Stimulated activated CD4-positive, alpha-beta T cell treated with anti-CD3 and anti-CD28 coated beads, Interleukin-4, amount 100 ng/mL, for 4 hours (primary cell): ENCODE data around the gene GALNT13.

Experiments used
- DNase-seq, 2 experiments: peaks; one replicate each; pipeline ENCODE4 v3.0.0-alpha.2; 2020

GALNT13 gene

GRCh38 chr2:154229966-154230365, 358.2 kb downstream of the GALNT13 start:
- no peak for DNase-seq

GRCh38 chr2:154231021-154231420, 359.3 kb downstream of the GALNT13 start:
- DNase-seq = no peak

DNA sequence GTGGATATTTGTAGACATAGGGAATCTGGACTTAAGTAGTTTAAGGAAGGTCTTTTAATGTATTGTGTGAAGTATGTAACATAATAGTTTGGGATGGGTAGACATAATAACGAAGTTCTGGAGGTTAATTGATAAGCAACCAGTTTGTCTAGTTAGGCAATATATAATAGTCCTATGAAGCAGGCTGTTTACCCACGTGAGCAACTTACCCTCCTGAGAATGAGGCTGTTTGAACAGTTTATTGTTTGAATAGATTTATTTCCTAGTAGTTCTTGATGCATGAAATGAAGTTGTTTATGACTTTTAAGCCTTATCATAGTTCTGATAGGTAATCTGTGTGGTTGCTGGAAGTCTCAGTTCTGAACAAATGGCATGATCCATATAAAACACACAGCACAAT, 361.5 kb downstream of the GALNT13 start:
- no peak for DNase-seq

DNA sequence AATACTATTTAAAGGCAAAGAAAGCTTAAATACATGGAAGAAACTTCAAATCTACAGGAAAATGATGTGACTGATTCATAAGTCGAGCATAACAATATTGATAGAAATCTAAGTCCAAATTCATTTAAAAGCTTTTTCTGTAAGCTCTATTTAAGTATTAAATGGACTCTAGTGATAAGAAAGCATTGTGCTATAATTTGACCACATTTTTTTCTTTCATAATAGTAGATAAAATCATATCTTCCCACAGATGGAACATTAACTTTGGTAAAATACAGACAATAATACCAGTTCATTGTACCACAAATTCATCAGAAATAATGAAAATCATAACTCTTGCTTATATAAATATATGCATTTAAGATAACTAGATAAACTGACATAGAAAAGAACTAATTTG, 366.5 kb downstream of the GALNT13 start:
- DNase-seq = no peak

- no peak for DNase-seq
Measured at GRCh38 chr2:154240316-154240715, 368.6 kb downstream of the GALNT13 start.

GRCh38 chr2:154240921-154241379, 369.2 kb downstream of the GALNT13 start:
- DNase-seq = no peak

- DNase-seq = no peak
Measured at GRCh38 chr2:154242687-154243086, 371.0 kb downstream of the GALNT13 start.

GRCh38 chr2:154243685-154244084, 372.0 kb downstream of the GALNT13 start:
- no peak for DNase-seq

DNA sequence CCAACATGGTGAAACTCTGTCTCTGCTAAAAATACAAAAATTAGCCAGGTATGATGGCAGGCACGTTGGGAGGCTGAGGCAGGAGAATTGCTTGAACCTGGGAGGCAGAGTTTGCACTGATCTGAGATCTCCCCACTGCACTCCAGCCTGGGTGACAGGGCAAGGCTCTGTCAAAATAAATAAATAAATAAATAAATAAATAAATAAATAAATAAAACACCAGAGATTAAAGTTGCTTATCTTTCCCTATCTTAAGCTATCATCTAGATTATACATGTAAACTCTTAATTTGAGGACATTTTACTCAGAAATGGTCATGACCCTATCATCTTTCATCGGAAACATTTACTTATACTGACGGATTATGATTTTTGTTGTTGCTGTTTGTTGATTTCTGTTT, 373.2 kb downstream of the GALNT13 start:
- no peak for DNase-seq

GRCh38 chr2:154247503-154247902, 375.8 kb downstream of the GALNT13 start:
- no peak for DNase-seq

DNA sequence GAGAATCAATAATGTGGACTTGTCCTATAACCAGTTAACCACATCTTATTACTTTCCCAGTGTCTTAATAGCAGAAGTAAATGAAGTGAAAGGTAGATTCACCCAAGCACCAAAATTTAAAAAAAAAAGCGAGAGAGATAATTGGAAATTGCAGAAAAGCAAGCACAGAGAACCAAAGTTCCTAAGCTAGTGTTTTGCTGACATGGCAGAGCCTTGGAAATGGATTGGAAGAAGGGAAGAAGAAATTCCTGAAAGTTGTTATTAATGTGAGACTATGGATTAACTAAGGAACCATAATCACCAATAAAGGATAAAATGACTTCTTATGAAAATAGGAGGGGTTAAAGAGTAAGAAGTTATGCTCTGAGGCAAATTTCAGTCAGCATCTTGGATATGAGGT, 384.4 kb downstream of the GALNT13 start:
- DNase-seq = no peak

DNA sequence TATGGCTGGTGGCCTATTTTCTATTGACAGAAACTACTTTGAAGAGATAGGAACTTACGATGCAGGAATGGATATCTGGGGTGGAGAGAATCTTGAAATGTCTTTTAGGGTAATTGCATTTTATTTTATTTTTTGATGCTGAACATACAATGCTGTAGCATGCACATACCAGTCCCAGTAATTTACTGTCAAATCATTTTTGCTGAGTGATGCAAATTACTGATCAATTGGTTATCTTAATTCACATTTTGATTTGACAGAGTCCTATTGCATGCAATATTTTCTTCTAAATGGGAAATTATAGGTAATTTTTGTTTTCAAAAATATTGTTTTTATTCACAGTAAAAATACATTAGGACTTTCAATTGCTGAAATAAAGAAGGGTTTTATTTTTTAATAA, 387.3 kb downstream of the GALNT13 start:
- DNase-seq = no peak

DNA sequence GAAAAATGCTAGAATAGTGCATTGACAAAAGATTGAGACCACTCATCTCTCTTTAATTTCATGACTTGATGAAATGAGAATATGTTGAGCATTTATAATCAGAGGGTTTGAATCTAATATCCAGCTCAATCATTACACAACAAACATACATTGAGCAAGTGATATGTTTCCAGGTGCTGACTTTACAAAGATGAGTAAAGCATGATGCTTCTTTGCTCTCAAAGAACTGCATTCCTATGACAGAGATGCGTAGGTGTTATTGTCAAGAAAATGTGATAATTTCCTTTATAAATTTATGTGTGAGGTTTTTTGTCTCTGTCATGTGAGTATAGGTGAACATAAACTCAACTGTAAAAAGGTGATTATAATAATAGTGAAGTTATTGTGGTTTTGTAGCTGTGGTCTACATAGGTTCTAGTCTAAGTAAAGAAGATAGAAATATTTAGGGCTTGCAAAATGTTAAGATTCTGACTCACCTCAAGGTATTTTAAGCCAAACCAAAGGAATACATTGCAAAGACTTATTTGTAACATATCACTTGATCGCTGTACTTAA, 389.8 kb downstream of the GALNT13 start:
- DNase-seq = no peak

GRCh38 chr2:154263206-154263605, 391.5 kb downstream of the GALNT13 start:
- no peak for DNase-seq

GRCh38 chr2:154264024-154264423, 392.3 kb downstream of the GALNT13 start:
- DNase-seq = no peak

DNA sequence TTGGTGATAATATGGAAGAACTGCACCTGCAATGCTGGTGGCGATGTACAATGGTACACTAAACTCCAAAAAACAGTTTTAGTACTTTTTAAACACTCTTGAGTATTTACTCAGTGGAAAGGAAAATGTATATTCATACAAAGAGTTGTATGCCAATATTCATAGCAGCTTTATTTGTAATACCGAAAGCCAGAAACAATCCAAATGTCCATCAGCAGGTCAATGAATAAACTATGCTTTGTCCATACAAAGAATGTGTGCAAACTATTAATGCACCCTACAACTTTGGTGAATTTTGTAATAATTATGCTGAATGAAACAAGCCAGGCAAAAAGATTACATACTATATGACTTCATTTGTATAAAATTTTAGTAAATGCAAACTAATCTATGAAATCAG, 396.3 kb downstream of the GALNT13 start:
- DNase-seq = no peak

DNA sequence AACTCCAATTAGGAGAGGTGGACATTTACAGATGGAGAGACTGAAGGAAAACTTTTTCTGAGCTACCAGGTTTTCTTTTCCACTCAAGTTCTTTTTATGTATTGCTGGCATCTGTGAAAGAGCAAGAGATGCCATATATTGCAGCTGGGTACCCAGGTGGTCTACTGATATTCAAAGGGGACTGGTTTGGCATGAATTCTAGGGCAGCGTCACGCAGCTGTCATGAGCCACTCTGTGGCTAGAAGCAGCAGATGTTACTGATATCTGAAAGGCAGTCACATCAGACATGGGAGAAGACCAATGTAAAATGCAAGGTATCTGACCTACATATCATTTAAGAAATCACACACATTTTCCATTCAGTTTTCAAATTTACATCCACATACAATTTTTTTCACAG, 408.8 kb downstream of the GALNT13 start:
- DNase-seq = no peak

- DNase-seq = no peak
Measured at GRCh38 chr2:154289870-154290269, 418.1 kb downstream of the GALNT13 start.

DNA sequence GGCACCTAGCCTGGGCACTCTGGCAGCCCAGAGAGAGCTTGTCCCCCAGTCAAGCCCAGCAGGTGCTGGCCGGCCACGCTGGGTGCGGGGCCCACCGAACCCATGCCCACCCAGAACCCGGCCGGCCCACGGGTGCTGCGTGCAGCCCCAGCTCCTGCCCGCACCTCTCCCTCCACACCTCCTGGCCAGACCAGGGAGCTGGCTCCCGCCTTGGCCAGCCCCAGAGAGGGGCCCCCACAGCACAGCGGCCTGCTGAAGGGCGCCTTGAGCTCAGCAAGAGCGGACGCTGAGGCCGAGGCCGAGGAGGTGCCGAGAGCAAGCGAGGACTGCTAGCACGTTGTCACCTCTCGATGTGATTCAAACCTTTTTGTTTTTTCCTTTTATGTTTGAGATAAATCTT, 419.8 kb downstream of the GALNT13 start:
- DNase-seq = no peak

GRCh38 chr2:154291927-154292326, 420.2 kb downstream of the GALNT13 start:
- no peak for DNase-seq

- DNase-seq = no peak
Measured at GRCh38 chr2:154293864-154294263, 422.1 kb downstream of the GALNT13 start.

DNA sequence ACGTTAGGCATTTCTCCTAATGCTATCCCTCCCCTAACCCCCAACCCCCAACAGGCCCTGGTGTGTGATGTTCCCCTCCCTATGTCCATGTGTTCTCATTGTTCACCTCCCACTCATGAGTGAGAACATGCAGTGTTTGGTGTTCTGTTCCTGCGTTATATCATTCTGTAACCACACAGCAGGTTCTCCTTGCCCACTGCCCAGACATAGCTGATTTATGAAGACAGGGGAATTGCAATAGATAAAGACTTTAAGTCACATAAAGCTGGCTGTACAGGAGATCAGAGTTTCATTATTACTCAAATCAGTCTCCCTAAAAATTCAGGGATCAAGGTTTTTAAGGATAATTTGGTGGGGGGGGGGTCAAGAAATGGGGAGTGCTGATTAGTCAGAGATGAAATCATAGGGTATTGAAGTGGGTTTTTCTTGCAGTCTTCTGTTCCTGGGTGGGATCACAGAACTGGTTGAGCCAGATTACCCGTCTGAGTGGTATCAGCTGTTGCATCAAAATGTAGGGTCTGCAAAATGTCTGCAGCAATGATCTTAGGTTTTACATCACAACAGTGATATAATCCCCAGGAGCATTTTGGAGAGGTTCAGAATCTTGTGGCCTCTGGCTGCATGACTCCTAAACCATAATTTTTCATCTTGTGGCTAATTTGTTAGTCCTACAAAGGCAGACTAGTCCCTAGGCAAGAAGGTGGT, 434.7 kb downstream of the GALNT13 start:
- no peak for DNase-seq

- no peak for DNase-seq
Measured at GRCh38 chr2:154307007-154307406, 435.3 kb downstream of the GALNT13 start.

DNA sequence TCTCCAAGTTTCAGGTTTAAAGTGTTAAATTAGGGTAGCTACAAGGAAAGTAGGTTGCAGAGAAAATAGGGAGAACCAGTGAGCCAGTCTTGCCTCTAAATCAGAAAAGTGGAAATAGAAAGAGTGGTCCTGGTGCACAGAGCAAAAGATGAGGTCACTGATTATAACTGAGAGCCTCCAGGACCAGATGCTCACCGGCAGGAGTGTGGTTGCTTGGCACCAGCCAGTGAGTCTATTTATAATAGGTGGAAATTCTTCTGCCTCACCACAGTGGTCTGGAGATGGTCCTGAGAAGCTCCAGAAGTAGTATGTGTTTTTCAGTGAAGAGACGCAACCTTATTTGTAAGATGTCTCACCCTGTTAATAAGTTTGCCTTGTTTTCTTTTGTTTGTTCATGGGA, 452.9 kb downstream of the GALNT13 start:
- DNase-seq = no peak

DNA sequence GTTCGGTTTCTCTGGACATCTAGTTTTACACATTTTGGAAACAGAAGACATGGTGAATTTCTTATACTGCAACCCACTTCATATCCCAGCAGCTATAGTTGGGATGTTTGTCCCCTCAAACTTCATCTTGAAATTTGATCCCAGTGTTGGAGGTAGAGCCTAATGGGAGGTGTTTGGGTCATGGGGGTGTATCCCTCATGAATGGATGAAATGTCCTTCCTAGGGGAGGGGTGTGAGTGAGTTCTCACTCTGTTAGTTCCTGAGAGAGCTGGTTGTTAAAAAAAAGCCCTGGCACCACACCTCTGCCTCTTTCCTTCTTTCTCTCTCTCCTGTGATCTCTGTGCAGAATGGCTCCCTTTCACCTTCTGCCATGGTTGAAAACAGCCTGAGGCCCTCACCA, 457.8 kb downstream of the GALNT13 start:
- no peak for DNase-seq
